Gastrocnemius medialis (tissue), 4 donors: Measurements from ENCODE around the gene ATP13A3.

ENCODE experiments used
- POLR2A ChIP-seq, 2 donors: fragments of 450-650 bp; IDR thresholded peaks; one replicate each; pipeline ENCODE4 v1.6.1; 2017; ENCODE audit warnings: antibody characterized with exemption in 2 of 2, mild to moderate bottlenecking in 2 of 2, moderate library complexity in 2 of 2
- TF ChIP-seq, protein P1 (sequence below), 5 experiments: fragments of 450-650 bp in 3 of 5; fragments of 200-600 bp in 2 of 5; sonication (generic) in 2 of 5; IDR thresholded peaks in 4 of 5; conservative IDR thresholded peaks in 1 of 5; 1 replicate in 4 of 5; 2 replicates in 1 of 5; pipeline ENCODE4 v1.5.1; 2016 to 2019; ENCODE audit warnings: antibody characterized with exemption in 5 of 5, mild to moderate bottlenecking in 3 of 5, moderate library complexity in 3 of 5

DNA sequence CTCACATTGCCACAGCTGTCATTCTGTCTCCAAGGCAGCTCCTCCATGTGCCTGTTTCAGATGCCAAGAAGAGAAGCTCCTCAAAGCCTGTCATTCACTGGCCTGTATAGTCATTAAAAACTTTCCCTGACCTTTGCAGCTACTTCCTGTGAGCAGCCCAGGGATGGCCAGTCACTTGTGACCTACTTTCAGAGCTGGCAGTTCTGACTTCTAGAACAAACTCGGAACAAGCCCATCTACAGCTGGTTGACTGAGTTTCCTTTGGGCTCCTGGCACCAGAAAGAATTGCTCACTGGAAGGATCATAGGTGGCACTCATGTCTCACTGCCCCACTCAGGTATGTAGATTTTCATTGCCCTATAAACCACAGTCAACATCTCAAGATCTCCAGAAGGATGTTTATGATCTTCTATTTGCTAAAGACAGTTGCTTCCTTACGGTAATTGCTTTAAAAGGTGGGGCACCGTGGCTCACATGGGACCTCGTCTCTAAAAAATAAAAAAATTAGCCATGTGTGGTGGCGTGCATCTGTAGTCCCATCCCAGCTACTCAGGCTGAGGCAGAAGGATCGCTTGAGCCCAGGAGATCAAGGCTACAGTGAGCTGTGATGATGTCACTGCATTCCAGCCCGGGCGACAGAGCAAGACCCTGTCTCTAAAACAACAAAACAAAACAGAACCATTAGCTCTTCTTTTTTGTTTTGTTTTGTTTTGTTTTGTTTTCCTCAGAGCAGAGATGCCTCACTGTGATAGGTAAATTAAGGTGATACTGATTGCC lies 11.2 kb upstream of the ATP13A3 start:
- TF ChIP-seq POLR2A (IDR thresholded peaks at IDR 0.05): no peak
- TF ChIP-seq, protein P1, sequence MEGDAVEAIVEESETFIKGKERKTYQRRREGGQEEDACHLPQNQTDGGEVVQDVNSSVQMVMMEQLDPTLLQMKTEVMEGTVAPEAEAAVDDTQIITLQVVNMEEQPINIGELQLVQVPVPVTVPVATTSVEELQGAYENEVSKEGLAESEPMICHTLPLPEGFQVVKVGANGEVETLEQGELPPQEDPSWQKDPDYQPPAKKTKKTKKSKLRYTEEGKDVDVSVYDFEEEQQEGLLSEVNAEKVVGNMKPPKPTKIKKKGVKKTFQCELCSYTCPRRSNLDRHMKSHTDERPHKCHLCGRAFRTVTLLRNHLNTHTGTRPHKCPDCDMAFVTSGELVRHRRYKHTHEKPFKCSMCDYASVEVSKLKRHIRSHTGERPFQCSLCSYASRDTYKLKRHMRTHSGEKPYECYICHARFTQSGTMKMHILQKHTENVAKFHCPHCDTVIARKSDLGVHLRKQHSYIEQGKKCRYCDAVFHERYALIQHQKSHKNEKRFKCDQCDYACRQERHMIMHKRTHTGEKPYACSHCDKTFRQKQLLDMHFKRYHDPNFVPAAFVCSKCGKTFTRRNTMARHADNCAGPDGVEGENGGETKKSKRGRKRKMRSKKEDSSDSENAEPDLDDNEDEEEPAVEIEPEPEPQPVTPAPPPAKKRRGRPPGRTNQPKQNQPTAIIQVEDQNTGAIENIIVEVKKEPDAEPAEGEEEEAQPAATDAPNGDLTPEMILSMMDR (IDR thresholded peaks at IDR 0.05 in 4 of 5, conservative IDR thresholded peaks at IDR 0.05 in 1 of 5): no peak
